Stimulated activated CD8-positive, alpha-beta memory T cell treated with anti-CD3 and anti-CD28 coated beads, Interleukin-12 subunit alpha, Interleukin-12 subunit beta, amount 100 ng/mL, for 1 hour (primary cell): ENCODE results near the gene EMC7.
"Not testable (repeated sequence)": the region's sequence is repeated elsewhere in the genome, so short reads cannot be mapped to it uniquely, and the experiment has no call there.

Experiments used
- DNase-seq: peaks from one replicate; pipeline ENCODE4 v3.0.0-alpha.2; 2020; ENCODE audit warnings: low read depth

EMC7 gene

GRCh38 chr15:34101366-34102174 is at the start of gene EMC7, which contains the start of gene PGBD4:
Gene EMC7, minus strand, starts transcription at chr15:34101862. Its CDS starts 23 bp downstream, at chr15:34101839.
Gene PGBD4, plus strand, starts transcription at chr15:34102083. Its CDS starts 449 bp downstream, at chr15:34102532.
- DNase-seq = peak; percentile 99

GRCh38 chr15:34147371-34148140 is 45.9 kb upstream of the EMC7 start:
- no peak for DNase-seq

- DNase-seq = no peak
Measured at GRCh38 chr15:34133511-34133910, 31.8 kb upstream of the EMC7 start.

GRCh38 chr15:34132881-34133280 is 31.2 kb upstream of the EMC7 start:
- DNase-seq = no peak

- DNase-seq = no peak
Measured at GRCh38 chr15:34128898-34129297, 27.2 kb upstream of the EMC7 start.

GRCh38 chr15:34126522-34126921 is 24.9 kb upstream of the EMC7 start:
- DNase-seq = no peak

- no peak for DNase-seq
Measured at GRCh38 chr15:34125945-34126344, 24.3 kb upstream of the EMC7 start.

GRCh38 chr15:34124651-34125050 is 23.0 kb upstream of the EMC7 start:
- no peak for DNase-seq

GRCh38 chr15:34122771-34123183 is 21.1 kb upstream of the EMC7 start:
- no peak for DNase-seq

- DNase-seq = not testable (repeated sequence)
Measured at GRCh38 chr15:34121786-34122185, 20.1 kb upstream of the EMC7 start.

GRCh38 chr15:34120420-34120819 is 18.8 kb upstream of the EMC7 start:
- DNase-seq = not testable (repeated sequence)

- no peak for DNase-seq
Measured at GRCh38 chr15:34119291-34119690, 17.6 kb upstream of the EMC7 start.

GRCh38 chr15:34116620-34117019 is 15.0 kb upstream of the EMC7 start:
- DNase-seq = no peak

- DNase-seq = no peak
Measured at GRCh38 chr15:34114739-34115138, 13.1 kb upstream of the EMC7 start.

GRCh38 chr15:34114215-34114614 is 12.6 kb upstream of the EMC7 start:
- no peak for DNase-seq

- no peak for DNase-seq
Measured at GRCh38 chr15:34111488-34111887, 9.8 kb upstream of the EMC7 start.

- DNase-seq = no peak
Measured at GRCh38 chr15:34109797-34110663, 8.4 kb upstream of the EMC7 start.

GRCh38 chr15:34107315-34107714 is 5.7 kb upstream of the EMC7 start:
- DNase-seq = no peak

- DNase-seq = no peak
Measured at GRCh38 chr15:34106423-34106822, 4.8 kb upstream of the EMC7 start.

GRCh38 chr15:34102175-34102925 is 688 bp upstream of the EMC7 start:
- DNase-seq = no peak

GRCh38 chr15:34099914-34100313 is 1.7 kb downstream of the EMC7 start:
- DNase-seq = no peak
